HG02759 (cell line): ENCODE data around the gene ATRX.
A peak's percentile ranks its signal among the peaks of the same experiment; 100 is the strongest.
"Not testable (repeated sequence)": the region's sequence is repeated elsewhere in the genome, so short reads cannot be mapped to it uniquely, and the experiment has no call there.

Source experiments
- ATAC-seq: cut with Tn5 transposase; IDR thresholded peaks from one replicate; pipeline ENCODE4 v1.9.1; 2021; ENCODE audit warnings: mild to moderate bottlenecking, moderate library complexity; ENCODE audit not compliant: unreplicated experiment

ATRX gene

GRCh38 chrX:77731821-77732419 is 54.1 kb downstream of the ATRX start:
- ATAC-seq: no peak

DNA sequence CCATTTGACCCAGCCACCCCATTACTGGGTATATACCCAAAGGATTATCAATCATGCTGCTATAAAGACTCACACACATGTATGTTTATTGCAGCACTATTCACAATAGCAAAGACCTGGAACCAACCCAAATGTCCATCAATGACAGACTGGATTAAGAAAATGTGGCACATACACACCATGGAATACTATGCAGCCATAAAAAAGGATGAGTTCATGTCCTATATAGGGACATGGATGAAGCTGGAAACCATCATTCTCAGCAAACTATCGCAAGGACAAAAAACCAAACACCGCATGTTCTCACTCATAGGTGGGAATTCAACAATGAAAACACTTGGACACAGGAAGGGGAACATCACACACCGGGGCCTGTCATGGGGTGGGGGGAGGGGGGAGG is 59.9 kb downstream of the ATRX start:
- not testable (repeated sequence) for ATAC-seq

DNA sequence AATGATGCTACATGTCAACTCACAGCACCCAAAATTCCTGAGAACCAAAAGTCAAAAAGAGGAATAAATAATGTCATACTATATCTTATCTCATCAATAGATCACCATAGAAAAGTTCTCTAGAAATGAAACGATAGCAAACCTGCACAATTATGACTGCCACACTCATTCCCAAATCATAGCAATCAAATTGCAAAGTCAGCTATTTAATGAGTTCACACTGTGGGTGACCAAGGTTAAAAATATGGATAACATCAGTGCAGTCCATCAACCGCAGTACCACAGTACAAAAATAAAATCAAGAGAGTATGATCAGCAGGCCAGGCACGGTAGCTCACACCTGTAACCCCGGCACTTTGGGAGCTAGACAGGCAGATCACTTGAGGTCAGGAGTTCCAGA is 62.3 kb downstream of the ATRX start:
- no peak for ATAC-seq

GRCh38 chrX:77719388-77719787 is 66.6 kb downstream of the ATRX start:
- ATAC-seq: no peak

- ATAC-seq: no peak
Measured at GRCh38 chrX:77704881-77705280, 81.1 kb downstream of the ATRX start.

- ATAC-seq: no peak
Measured at GRCh38 chrX:77698242-77698641, 87.8 kb downstream of the ATRX start.

GRCh38 chrX:77694491-77694890 is 91.5 kb downstream of the ATRX start:
- ATAC-seq: no peak

- peak; percentile 61 for ATAC-seq
Measured at GRCh38 chrX:77693594-77693993, 92.4 kb downstream of the ATRX start.

DNA sequence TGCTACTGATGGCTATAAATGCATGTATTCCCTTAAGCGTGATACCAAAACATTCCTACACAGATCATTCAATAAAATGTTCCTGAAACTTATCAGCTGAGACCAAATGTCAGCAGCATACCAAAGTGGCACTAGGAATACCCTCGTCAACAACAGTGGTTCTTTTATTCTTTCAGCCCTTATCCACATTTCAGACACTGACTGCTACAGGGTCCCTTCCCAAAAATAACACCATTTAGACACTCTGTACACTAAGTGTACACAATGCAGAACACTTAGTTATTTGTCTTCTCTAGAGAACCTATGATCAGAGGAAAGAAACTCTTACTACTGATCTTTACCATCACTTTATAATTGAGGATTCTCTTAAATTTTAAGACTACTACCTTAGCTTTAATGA is 94.1 kb downstream of the ATRX start:
- ATAC-seq: no peak

GRCh38 chrX:77689376-77689775 is 96.6 kb downstream of the ATRX start:
- ATAC-seq: no peak

- ATAC-seq: not testable (repeated sequence)
Measured at GRCh38 chrX:77685683-77686082, 100.3 kb downstream of the ATRX start.

GRCh38 chrX:77679144-77679543 is 106.9 kb downstream of the ATRX start:
- ATAC-seq: no peak

- ATAC-seq: no peak
Measured at GRCh38 chrX:77675986-77676385, 110.0 kb downstream of the ATRX start.

- ATAC-seq: no peak
Measured at GRCh38 chrX:77668391-77669237, 117.4 kb downstream of the ATRX start.

DNA sequence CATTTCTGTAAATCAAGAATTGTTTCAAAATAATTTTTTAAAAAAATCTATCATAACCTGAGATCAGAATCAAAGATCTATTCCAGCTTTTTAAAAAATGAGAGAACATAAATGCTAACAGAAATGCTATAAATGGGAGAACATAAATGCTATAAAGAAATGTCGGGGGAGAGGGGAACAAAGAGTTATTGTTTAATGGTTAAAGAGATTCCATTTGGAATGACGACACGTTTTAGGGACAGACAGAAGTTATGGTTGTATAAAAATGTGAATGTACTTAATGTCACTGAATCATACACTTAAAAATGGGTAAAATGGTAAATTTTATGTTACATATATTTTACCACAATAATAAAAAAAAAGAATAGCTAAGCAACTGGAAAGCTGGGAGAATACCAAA is 127.1 kb downstream of the ATRX start:
- no peak for ATAC-seq

DNA sequence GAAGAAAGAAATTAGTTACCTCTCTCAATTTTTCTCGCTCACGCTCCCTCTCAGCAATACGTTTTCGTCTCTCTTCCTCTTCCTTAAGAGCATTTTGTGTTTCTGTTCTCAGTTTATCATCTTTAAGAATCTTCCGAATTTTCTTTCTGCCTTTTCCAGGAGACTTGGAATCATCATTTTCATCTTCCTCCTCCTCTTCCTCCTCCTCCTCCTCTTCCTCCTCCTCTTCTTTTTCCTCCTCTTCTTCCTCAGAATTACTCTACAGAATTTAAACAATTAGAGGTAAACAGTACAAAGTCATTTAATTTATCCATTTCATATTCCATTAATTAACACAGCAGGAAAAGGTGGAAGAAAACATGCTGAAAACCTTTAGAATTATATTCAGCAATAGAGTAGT is 133.9 kb downstream of the ATRX start:
- ATAC-seq: no peak

- ATAC-seq: no peak
Measured at GRCh38 chrX:77640702-77641101, 145.3 kb downstream of the ATRX start.

- ATAC-seq: no peak
Measured at GRCh38 chrX:77639820-77640219, 146.2 kb downstream of the ATRX start.

DNA sequence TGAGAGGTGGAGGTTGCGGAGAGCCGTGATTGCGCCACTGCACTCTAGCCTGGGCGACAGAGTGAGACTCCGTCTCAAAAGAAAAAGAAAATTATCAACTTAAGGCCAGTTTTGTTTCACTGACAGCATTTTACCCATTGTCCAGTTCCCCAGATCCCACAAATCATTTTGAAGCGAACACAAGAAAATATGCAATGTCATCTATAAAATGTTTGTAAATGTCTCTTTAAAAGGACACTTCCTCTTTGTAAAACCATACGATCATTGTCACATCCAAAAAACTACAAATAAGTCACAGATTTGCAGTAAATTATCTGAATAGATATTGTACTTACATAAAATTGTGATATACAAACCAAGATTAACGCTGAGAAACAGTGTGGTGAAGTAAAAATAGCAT is 147.6 kb downstream of the ATRX start:
- no peak for ATAC-seq

GRCh38 chrX:77635373-77635772 is 150.6 kb downstream of the ATRX start:
- no peak for ATAC-seq

GRCh38 chrX:77628294-77629025 is 157.6 kb downstream of the ATRX start:
- ATAC-seq: no peak

- no peak for ATAC-seq
Measured at GRCh38 chrX:77622672-77623071, 163.3 kb downstream of the ATRX start.
